Immature natural killer cell (primary cell): ENCODE measurements around the gene PCSK7. TPM values are rescaled to one million over a fixed set of nuclear protein-coding genes. Genes with fewer than 3 reads are reported as not detected.

Source experiments
- DNase-seq, 3 donors: peaks; one replicate each; pipeline ENCODE4 v3.0.0; 2022; ENCODE audit warnings: mixed read lengths in 1 of 3
- H3K27ac Mint-ChIP-seq, 6 donors: one replicate each; pipeline ENCODE4 v1.8.0; 2020; ENCODE audit warnings: mixed read lengths in 6 of 6, mild to moderate bottlenecking in 5 of 6, inconsistent platforms in 4 of 6, moderate library complexity in 3 of 6
- H3K27me3 Mint-ChIP-seq, 3 donors: one replicate each; pipeline ENCODE4 v1.8.0; 2020 to 2021; ENCODE audit warnings: low read depth in 3 of 3, mild to moderate bottlenecking in 3 of 3, mixed read lengths in 3 of 3, moderate library complexity in 3 of 3, inconsistent platforms in 1 of 3
- H3K36me3 Mint-ChIP-seq, 3 donors: one replicate each; pipeline ENCODE4 v1.8.0; 2020; ENCODE audit warnings: mixed read lengths in 3 of 3, inconsistent platforms in 2 of 3, mild to moderate bottlenecking in 2 of 3
- H3K4me1 Mint-ChIP-seq, 2 donors: one replicate each; pipeline ENCODE4 v1.8.0; 2020; ENCODE audit warnings: inconsistent platforms in 2 of 2, mild to moderate bottlenecking in 2 of 2, mixed read lengths in 2 of 2, moderate library complexity in 1 of 2
- H3K4me3 Mint-ChIP-seq, 5 donors: one replicate each; pipeline ENCODE4 v1.8.0; 2020; ENCODE audit warnings: mild to moderate bottlenecking in 5 of 5, mixed read lengths in 5 of 5, inconsistent platforms in 3 of 5, moderate library complexity in 3 of 5
- H3K9me3 Mint-ChIP-seq, 6 donors: one replicate each; pipeline ENCODE4 v1.8.0; 2020; ENCODE audit warnings: mild to moderate bottlenecking in 6 of 6, mixed read lengths in 6 of 6, inconsistent platforms in 4 of 6, moderate library complexity in 3 of 6
- polyA plus RNA-seq, 3 donors: library from polyadenylated mRNA; unstranded; fragments of 300-500 nt; fragmentation: Illumina TruSeq; gene quantifications; one replicate each; pipeline ENCODE4 v1.2.3, GENCODE V29; 2021

Gene PCSK7
- polyA plus RNA-seq, 3 donors from 2014 or later, result 32.8 to 96.3 (median 38.8) TPM

GRCh38 chr11:117251506-117251905 lies 19.6 kb upstream of the PCSK7 start:
- Mint-ChIP-seq H3K27ac (no peak overlapping the region), H3K4me3 (no peak overlapping the region), H3K4me1 (no peaks in the 10 kb centered on the region), H3K27me3 (peaks cover 0 to 2% (median 0%) of the 10 kb centered on the region in 3 donors), H3K9me3 (no peaks in the 10 kb centered on the region), H3K36me3 (peaks cover 15 to 37% (median 26%) of the 10 kb centered on the region in 3 donors)
- no peak for DNase-seq

GRCh38 chr11:117249571-117249970 lies 17.7 kb upstream of the PCSK7 start:
- no peak for DNase-seq
- no peaks in the 10 kb centered on the region for H3K9me3 Mint-ChIP-seq
- H3K27ac Mint-ChIP-seq, result no peak overlapping the region
- H3K36me3 Mint-ChIP-seq, result peaks cover 26 to 45% (median 31%) of the 10 kb centered on the region in 3 donors
- no peaks in the 10 kb centered on the region for H3K27me3 Mint-ChIP-seq
- H3K4me1 Mint-ChIP-seq, result no peaks in the 10 kb centered on the region
- no peak overlapping the region for H3K4me3 Mint-ChIP-seq

DNA sequence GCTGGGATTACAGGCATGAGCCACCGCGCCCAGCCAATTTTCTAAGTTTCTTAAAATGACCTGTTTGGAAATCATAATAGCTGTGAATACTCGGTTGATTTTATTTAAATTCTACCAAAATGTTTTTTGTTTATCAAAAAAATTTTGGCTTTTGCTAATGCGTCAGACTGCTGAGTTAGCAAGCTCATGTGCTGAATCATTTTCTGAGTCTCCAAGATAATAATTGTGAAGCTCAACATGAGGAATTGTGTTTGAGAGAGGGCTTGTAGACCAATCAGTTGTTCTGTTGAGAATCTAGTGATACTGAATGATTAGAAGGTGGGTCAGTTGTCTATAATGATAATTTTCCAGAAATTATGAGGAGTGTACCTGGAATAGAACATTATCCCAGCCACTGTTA lies 16.5 kb upstream of the PCSK7 start:
- Mint-ChIP-seq H3K4me3 (no peak overlapping the region), H3K36me3 (peaks cover 30 to 46% (median 32%) of the 10 kb centered on the region in 3 donors), H3K27ac (no peak overlapping the region), H3K9me3 (no peaks in the 10 kb centered on the region), H3K4me1 (no peaks in the 10 kb centered on the region), H3K27me3 (peaks cover 0 to 1% (median 0%) of the 10 kb centered on the region in 3 donors)
- DNase-seq, result no peak

DNA sequence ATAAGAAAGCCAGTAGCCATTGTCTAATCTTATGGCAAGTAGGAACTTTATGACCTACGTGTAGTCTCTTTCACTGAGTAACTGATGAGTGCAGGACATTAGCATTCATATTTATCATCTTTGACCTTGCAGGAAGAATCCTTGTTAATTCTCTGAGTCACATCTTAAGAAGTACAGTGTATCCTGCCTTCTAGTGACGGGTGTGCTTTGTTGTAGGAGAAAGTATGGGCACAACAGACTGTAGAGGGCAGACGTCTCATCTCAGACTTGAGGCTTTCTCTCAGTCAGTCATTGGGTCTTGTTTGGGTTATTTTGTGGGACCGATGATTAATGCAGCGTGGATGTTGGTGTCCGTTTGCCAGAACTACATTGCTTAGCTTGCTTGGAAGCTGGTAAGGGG lies 7.4 kb upstream of the PCSK7 start:
- no peak overlapping the region for H3K4me3 Mint-ChIP-seq
- H3K9me3 Mint-ChIP-seq, result no peaks in the 10 kb centered on the region
- peaks cover 2% of the 10 kb centered on the region in 2 donors for H3K4me1 Mint-ChIP-seq
- DNase-seq, result no peak
- H3K27ac Mint-ChIP-seq, result no peak overlapping the region
- peaks cover 0 to 2% (median under 1%) of the 10 kb centered on the region in 3 donors for H3K27me3 Mint-ChIP-seq
- H3K36me3 Mint-ChIP-seq, result peaks cover 11 to 26% (median 18%) of the 10 kb centered on the region in 3 donors

- Mint-ChIP-seq H3K9me3 (no peaks in the 10 kb centered on the region), H3K4me3 (no peak overlapping the region), H3K36me3 (peaks cover 9 to 24% (median 16%) of the 10 kb centered on the region in 3 donors), H3K27me3 (peaks cover 3 to 6% (median 4%) of the 10 kb centered on the region in 3 donors), H3K4me1 (peaks cover 11 to 13% of the 10 kb centered on the region in 2 donors), H3K27ac (no peak overlapping the region)
- DNase-seq, result no peak
Measured at GRCh38 chr11:117238221-117238620, 6.3 kb upstream of the PCSK7 start.

DNA sequence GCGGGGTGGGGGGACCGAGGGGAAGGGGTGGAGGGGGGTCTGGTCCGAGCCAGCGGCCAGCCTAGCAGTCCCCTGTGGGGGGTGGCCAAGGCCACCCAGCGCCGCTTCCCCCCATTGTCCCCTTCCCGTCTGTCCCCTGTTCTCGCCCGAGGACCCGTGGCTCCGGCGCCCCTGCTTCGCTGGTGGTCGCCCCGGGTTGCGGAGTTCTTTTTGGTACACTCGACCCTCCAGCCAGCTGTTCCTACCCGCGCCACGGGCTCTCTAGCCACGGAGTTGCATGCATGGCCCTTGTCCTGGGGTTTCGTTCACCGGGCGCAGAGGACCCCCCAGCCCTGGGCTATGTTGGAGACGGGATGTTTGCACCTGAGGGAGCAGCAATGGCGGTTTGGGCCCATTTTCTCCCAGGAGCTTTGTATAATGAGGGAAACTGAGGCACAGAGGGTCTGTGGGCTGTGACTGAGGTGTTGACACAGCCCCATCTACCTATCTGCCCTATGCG lies 1.1 kb upstream of the PCSK7 start:
- Mint-ChIP-seq H3K27ac (peak overlapping the region; percentile 83 to 90 (median 86)), H3K9me3 (no peaks in the 10 kb centered on the region), H3K36me3 (peaks cover 9 to 18% (median 10%) of the 10 kb centered on the region in 3 donors), H3K4me1 (peaks cover 50 to 51% of the 10 kb centered on the region in 2 donors), H3K4me3 (peak overlapping the region; percentile 83 to 88 (median 87)), H3K27me3 (peaks cover 16 to 25% (median 18%) of the 10 kb centered on the region in 3 donors)
- no peak for DNase-seq

DNA sequence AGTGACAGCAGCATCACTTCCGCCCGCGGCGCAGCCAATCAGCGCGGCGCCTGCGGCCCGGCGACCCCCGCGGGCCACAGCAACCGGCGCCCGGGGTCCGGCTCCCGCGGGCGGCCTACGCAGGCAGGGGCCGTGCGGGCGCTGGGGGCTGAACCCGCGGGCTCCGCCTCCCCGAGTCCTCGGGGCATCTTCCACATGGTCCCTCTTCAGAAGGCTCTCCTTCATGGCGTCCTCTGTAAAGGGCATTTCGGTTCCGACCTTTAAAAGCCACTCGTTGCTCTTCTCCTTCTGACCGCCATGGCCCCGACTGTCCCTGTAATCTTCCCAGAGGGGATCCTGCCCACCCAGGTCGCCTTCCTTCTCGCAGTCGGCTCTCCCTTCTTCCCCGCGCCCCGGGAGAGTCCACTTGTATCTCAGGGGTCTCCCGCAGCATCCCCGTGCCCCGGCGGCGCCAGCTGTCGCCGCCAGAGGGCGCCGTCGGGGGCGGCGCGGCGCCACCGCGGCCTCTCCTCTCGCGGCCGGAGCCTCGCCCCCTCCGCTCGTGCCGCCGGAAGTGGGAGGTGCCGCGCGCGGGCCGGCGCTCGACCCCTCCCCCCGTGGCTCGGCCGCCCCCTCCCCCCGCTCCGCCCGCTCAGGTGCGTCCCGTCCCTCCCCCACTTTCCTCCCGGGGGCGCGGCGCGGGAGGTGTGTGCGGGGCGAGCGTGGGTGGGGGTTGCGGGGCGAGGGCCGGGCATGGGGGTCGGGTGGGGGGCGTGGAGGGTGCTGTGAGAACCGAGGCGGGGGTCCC lies 412 bp upstream of the PCSK7 start, which contains the start of gene RNF214:
Gene RNF214, plus strand, starts transcription at position 580 of the 787 bp plus-strand sequence. CDS start 1,602 bp downstream, outside the sequence.
- DNase-seq, result peak; percentile 74 to 79 (median 79)
- peak within 1 kb of the TSS; percentile 90 to 100 (median 98) for H3K27ac Mint-ChIP-seq
- peaks cover 9 to 19% (median 12%) of the 10 kb centered on the region in 3 donors for H3K36me3 Mint-ChIP-seq
- peaks cover 16 to 25% (median 18%) of the 10 kb centered on the region in 3 donors for H3K27me3 Mint-ChIP-seq
- peaks cover 53 to 54% of the 10 kb centered on the region in 2 donors for H3K4me1 Mint-ChIP-seq
- H3K9me3 Mint-ChIP-seq, result no peaks in the 10 kb centered on the region
- peak within 1 kb of the TSS; percentile 95 to 100 (median 99) for H3K4me3 Mint-ChIP-seq

GRCh38 chr11:117230999-117231841 lies 653 bp downstream of the PCSK7 start:
- DNase-seq, result peak in 1 of 3 donors; percentile 9
- Mint-ChIP-seq H3K9me3 (no peaks in the 10 kb centered on the region), H3K36me3 (peaks cover 15 to 23% (median 16%) of the 10 kb centered on the region in 3 donors), H3K27ac (peak overlapping the region; percentile 90 to 100 (median 96)), H3K4me3 (peak overlapping the region; percentile 91 to 99 (median 95)), H3K27me3 (peaks cover 16 to 25% (median 18%) of the 10 kb centered on the region in 3 donors), H3K4me1 (peaks cover 59 to 64% of the 10 kb centered on the region in 2 donors)

DNA sequence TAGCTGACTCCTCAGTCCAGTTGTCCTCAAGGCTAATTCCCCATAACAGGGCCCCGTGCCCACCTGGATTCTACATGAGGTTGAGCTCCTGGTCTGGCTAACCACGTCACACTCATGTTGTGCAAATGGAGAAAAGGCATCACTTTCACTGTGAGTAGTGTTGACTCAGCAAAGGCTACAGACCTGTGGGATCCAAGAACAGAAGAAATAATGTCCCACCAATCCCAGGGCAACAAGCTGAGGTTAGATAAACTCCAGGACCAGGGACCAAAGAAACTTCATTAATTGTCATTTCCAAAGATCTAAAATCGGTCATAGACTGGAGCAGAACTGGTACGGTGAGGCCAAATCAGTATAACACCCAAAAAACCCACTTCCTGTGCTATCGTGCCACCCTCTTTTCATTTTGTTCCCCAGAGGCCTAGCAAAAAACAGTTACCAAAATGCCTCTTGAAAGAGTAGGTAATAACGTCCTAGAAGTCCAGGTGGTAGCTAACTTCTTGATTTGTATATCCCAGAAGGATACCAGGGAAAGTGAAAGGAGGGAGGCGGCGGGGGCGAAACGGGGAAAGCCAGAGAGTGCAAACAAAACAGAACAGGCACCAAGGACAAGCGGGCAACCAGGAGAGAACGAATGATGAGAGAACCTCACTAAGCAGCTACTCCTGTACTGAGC lies 1.4 kb downstream of the PCSK7 start:
- Mint-ChIP-seq H3K4me1 (peaks cover 59 to 65% of the 10 kb centered on the region in 2 donors), H3K27me3 (peaks cover 16 to 25% (median 16%) of the 10 kb centered on the region in 3 donors), H3K9me3 (no peaks in the 10 kb centered on the region), H3K27ac (peak overlapping the region; percentile 90 to 100 (median 96)), H3K36me3 (peaks cover 15 to 25% (median 16%) of the 10 kb centered on the region in 3 donors), H3K4me3 (peak overlapping the region; percentile 91 to 99 (median 95))
- DNase-seq, result peak; percentile 72 to 75 (median 72)

DNA sequence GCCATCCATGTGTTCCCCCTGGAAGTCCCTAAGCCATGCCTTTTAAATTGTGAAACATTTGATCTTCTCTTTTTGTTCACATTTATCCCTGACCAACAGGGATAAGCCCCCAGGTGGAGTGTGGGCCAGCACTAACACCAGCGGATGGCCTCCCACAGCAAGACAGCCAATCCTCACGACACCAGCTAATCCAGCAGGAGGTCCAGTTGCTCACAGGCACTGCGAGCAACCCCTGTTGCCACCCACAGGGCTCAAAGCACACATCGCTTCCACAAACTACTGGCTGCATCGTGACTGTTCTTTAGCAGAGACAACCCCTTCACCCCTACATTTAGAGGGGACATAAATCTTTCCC lies 2.0 kb downstream of the PCSK7 start:
- H3K27ac Mint-ChIP-seq, result peak overlapping the region; percentile 90 to 100 (median 96)
- peaks cover 15 to 30% (median 16%) of the 10 kb centered on the region in 3 donors for H3K36me3 Mint-ChIP-seq
- no peaks in the 10 kb centered on the region for H3K9me3 Mint-ChIP-seq
- H3K27me3 Mint-ChIP-seq, result peaks cover 16 to 25% (median 16%) of the 10 kb centered on the region in 3 donors
- H3K4me3 Mint-ChIP-seq, result peak overlapping the region; percentile 91 to 99 (median 95)
- peaks cover 59 to 65% of the 10 kb centered on the region in 2 donors for H3K4me1 Mint-ChIP-seq
- no peak for DNase-seq

DNA sequence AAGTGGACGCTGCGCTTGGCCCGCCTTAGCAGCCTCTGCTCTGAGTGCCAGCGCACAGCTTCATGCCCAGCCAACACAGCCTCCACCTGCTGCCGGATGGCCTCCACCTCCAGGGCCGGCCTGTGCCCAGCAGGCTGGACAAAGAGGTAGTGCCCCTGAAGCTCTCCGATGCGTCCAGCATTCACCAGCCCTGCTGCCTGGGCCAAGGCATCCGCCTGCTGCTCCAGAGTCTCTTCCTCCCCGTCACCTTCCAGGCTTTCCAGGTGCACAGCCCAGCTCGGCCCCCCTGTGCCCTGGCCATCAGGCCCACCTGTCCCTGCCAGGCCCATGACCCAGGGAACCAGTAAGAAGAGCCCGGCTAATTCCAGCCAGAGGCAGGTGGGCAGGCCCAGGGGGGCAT lies 2.5 kb downstream of the PCSK7 start:
- DNase-seq, result no peak
- peaks cover 15 to 35% (median 16%) of the 10 kb centered on the region in 3 donors for H3K36me3 Mint-ChIP-seq
- peak overlapping the region; percentile 91 to 99 (median 95) for H3K4me3 Mint-ChIP-seq
- peak overlapping the region; percentile 90 to 100 (median 96) for H3K27ac Mint-ChIP-seq
- peaks cover 59 to 65% of the 10 kb centered on the region in 2 donors for H3K4me1 Mint-ChIP-seq
- no peaks in the 10 kb centered on the region for H3K9me3 Mint-ChIP-seq
- H3K27me3 Mint-ChIP-seq, result peaks cover 16 to 25% (median 16%) of the 10 kb centered on the region in 3 donors

GRCh38 chr11:117228091-117228490 lies 3.8 kb downstream of the PCSK7 start:
- Mint-ChIP-seq H3K4me3 (peak overlapping the region in 4 of 5 donors; percentile 3 to 76 (median 16)), H3K9me3 (no peaks in the 10 kb centered on the region), H3K27me3 (peaks cover 11 to 20% (median 12%) of the 10 kb centered on the region in 3 donors), H3K4me1 (peaks cover 49 to 52% of the 10 kb centered on the region in 2 donors), H3K27ac (peak overlapping the region in 5 of 6 donors; percentile 39 to 85 (median 72)), H3K36me3 (peaks cover 15 to 40% (median 16%) of the 10 kb centered on the region in 3 donors)
- DNase-seq, result no peak
